HepG2 (cell line): Measurements from ENCODE around the gene EEPD1. TPM values are rescaled to one million over a fixed set of nuclear protein-coding genes. Genes with fewer than 3 reads are reported as not detected.

ENCODE experiments used
- ADNP ChIP-seq: sonication (generic); formaldehyde crosslinking; IDR thresholded peaks from 2 replicates; pipeline ENCODE4 v1.4.0; 2020; ENCODE audit warnings: missing genetic modification reagents
- AKAP8 ChIP-seq: sonication (generic); formaldehyde crosslinking; IDR thresholded peaks from 2 replicates; pipeline ENCODE4 v1.5.1; 2020; ENCODE audit warnings: mild to moderate bottlenecking, missing genetic modification reagents
- ARNTL ChIP-seq: sonication (generic); formaldehyde crosslinking; IDR thresholded peaks from 2 replicates; pipeline ENCODE4 v1.4.0; 2020; ENCODE audit warnings: mild to moderate bottlenecking, missing genetic modification reagents
- ATF3 ChIP-seq: sonication (generic); formaldehyde crosslinking; IDR thresholded peaks from 2 replicates; pipeline ENCODE4 v1.4.0; 2020; ENCODE audit warnings: missing genetic modification reagents
- DPF2 ChIP-seq: sonication (generic); formaldehyde crosslinking; IDR thresholded peaks from 2 replicates; pipeline ENCODE4 v1.4.0; 2020; ENCODE audit warnings: mild to moderate bottlenecking, low read depth, missing genetic modification reagents, borderline replicate concordance
- FOXA1 ChIP-seq, 2 experiments: fragments of 450-650 bp in 1 of 2; sonication (generic) in 1 of 2; formaldehyde crosslinking in 1 of 2; IDR thresholded peaks; 2 replicates each; pipeline versions ENCODE4 v1.4.0 to v1.6.1; 2016 to 2020; ENCODE audit warnings: missing genetic modification reagents in 1 of 2
- FOXO1 ChIP-seq: sonication (generic); formaldehyde crosslinking; IDR thresholded peaks from 2 replicates; pipeline ENCODE4 v1.4.0; 2020; ENCODE audit warnings: missing genetic modification reagents
- HMGXB4 ChIP-seq, 2 experiments: sonication (generic) in 1 of 2; formaldehyde crosslinking in 1 of 2; IDR thresholded peaks; 2 replicates each; pipeline versions ENCODE4 v1.4.0 to v1.6.1; 2018 to 2020; ENCODE audit warnings: missing genetic modification reagents in 2 of 2, borderline replicate concordance in 1 of 2, low read depth in 1 of 2, mild to moderate bottlenecking in 1 of 2, missing biosample characterization in 1 of 2
- IKZF4 ChIP-seq: sonication (generic); formaldehyde crosslinking; IDR thresholded peaks from 2 replicates; pipeline ENCODE4 v1.5.1; 2020; ENCODE audit warnings: borderline replicate concordance, mild to moderate bottlenecking, low read depth, missing genetic modification reagents; ENCODE audit errors: not compliant biosample characterization
- KDM5A ChIP-seq: fragments of 200-600 bp; sonication (generic); IDR thresholded peaks from 2 replicates; pipeline ENCODE4 v1.7.0; 2018; ENCODE audit warnings: antibody characterized with exemption, mild to moderate bottlenecking, low read length, borderline replicate concordance
- PHF8 ChIP-seq: sonication (generic); formaldehyde crosslinking; IDR thresholded peaks from 2 replicates; pipeline ENCODE4 v1.5.0; 2020; ENCODE audit warnings: missing genetic modification reagents
- SNAPC4 ChIP-seq: sonication (generic); formaldehyde crosslinking; IDR thresholded peaks from 2 replicates; pipeline ENCODE4 v1.4.0; 2020; ENCODE audit warnings: mild to moderate bottlenecking, missing genetic modification reagents
- SYNCRIP ChIP-seq: fragments of 200-400 bp; formaldehyde crosslinking; IDR thresholded peaks from 2 replicates; pipeline ENCODE4 v1.6.1; 2018; ENCODE audit warnings: mild to moderate bottlenecking, low read depth, low read length; ENCODE audit not compliant: insufficient read depth
- TSC22D2 ChIP-seq: sonication (generic); formaldehyde crosslinking; IDR thresholded peaks from 2 replicates; pipeline ENCODE4 v1.5.1; 2020; ENCODE audit warnings: missing genetic modification reagents, mild to moderate bottlenecking, borderline replicate concordance
- ZMYM3 ChIP-seq: sonication (generic); formaldehyde crosslinking; IDR thresholded peaks from 2 replicates; pipeline ENCODE4 v1.5.1; 2020; ENCODE audit warnings: mild to moderate bottlenecking, missing genetic modification reagents
- ZNF124 ChIP-seq: sonication (generic); formaldehyde crosslinking; IDR thresholded peaks from 2 replicates; pipeline ENCODE4 v1.4.0; 2020; ENCODE audit warnings: missing genetic modification reagents
- ZNF615 ChIP-seq: sonication (generic); formaldehyde crosslinking; IDR thresholded peaks from 2 replicates; pipeline ENCODE4 v1.5.0; 2020; ENCODE audit warnings: mild to moderate bottlenecking, missing genetic modification reagents, borderline replicate concordance
- ZNF790 ChIP-seq: sonication (generic); formaldehyde crosslinking; IDR thresholded peaks from 2 replicates; pipeline ENCODE4 v1.8.0; 2022; ENCODE audit warnings: missing genetic modification reagents, mild to moderate bottlenecking, borderline replicate concordance
- polyA plus RNA-seq, 8 experiments: library from polyadenylated mRNA; depleted of rRNA in 3 of 8; stranded (reverse) in 7 of 8; unstranded in 1 of 8; fragments of >200 nt; fragmentation: Illumina TruSeq in 4 of 8; extraction: Trizol in 4 of 8; gene quantifications; 2 replicates each; pipeline versions ENCODE4 v1.2.1 to v1.2.3, GENCODE V29; 2011 to 2016; ENCODE audit warnings: low read depth in 4 of 8, missing spikeins in 1 of 8, mixed read lengths in 1 of 8; ENCODE audit not compliant: insufficient read depth in 1 of 8
- total RNA-seq, 5 experiments: library from RNA; depleted of rRNA; stranded (reverse); fragments of >200 nt; fragmentation: Illumina TruSeq; extraction: Trizol; gene quantifications; 2 replicates each; pipeline ENCODE4 v1.2.3, GENCODE V29; 2016; ENCODE audit warnings: low read depth in 1 of 5
- TF ChIP-seq, protein P1 (sequence below), 2 experiments: IDR thresholded peaks; 2 replicates each; pipeline ENCODE4 v1.6.1; 2011 to 2012; ENCODE audit warnings: low read length in 2 of 2, borderline replicate concordance in 1 of 2, low read depth in 1 of 2, mild to moderate bottlenecking in 1 of 2, moderate library complexity in 1 of 2

Gene EEPD1
- total and polyA plus RNA-seq, 2 of the 13 experiments (the other 11 are each of a cell fraction or from before 2014, with no cell fraction given) = 10.1 to 16.4 TPM

DNA sequence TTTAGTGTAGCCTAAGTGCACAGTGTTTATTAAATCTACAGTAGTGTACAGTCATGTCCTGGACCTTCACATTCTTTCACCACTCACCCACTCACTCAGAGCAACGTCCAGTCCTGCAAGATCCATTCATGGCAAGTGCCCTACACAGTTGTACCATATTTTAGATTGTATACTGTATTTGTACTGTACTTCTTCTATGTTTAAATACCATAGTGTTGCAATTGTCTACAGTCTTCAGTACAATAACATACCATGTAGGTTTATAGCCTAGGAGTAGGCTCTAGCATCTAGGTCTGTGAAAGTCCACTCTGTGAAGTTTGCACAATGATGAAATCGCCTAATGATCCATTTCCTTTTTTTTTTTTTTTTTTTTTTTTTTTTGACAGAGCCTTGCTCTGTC, 12.0 kb downstream of the EEPD1 start (continued):
- peak; percentile 76; the same call in 1 of the 2 replicates for TF ChIP-seq ZNF124 (CRISPR knock-in tag)
- no peak for TF ChIP-seq ZNF790 (CRISPR knock-in tag)
- peak; percentile 58; the same call in 1 of the 2 replicates for TF ChIP-seq ATF3 (CRISPR knock-in tag)
- no peak for TF ChIP-seq AKAP8 (CRISPR knock-in tag)
- peak; percentile 54; the same call in 1 of the 2 replicates for TF ChIP-seq DPF2 (CRISPR knock-in tag)
- peak; percentile 26; the same call in 1 of the 2 replicates for TF ChIP-seq KDM5A
- TF ChIP-seq SYNCRIP = no peak
- no peak for TF ChIP-seq TSC22D2 (CRISPR knock-in tag)
- no peak for TF ChIP-seq ZNF615
- TF ChIP-seq FOXA1 (IDR thresholded peaks at IDR 0.05) = no peak
- TF ChIP-seq FOXA1 (CRISPR knock-in tag; IDR thresholded peaks at IDR 0.05) = peak; percentile 70
- no peak for TF ChIP-seq PHF8 (CRISPR knock-in tag)
- no peak for TF ChIP-seq IKZF4 (CRISPR knock-in tag)
- TF ChIP-seq SNAPC4 = no peak
- TF ChIP-seq ADNP (CRISPR knock-in tag) = no peak
- TF ChIP-seq FOXO1 (CRISPR knock-in tag) = no peak
- TF ChIP-seq, protein P1, sequence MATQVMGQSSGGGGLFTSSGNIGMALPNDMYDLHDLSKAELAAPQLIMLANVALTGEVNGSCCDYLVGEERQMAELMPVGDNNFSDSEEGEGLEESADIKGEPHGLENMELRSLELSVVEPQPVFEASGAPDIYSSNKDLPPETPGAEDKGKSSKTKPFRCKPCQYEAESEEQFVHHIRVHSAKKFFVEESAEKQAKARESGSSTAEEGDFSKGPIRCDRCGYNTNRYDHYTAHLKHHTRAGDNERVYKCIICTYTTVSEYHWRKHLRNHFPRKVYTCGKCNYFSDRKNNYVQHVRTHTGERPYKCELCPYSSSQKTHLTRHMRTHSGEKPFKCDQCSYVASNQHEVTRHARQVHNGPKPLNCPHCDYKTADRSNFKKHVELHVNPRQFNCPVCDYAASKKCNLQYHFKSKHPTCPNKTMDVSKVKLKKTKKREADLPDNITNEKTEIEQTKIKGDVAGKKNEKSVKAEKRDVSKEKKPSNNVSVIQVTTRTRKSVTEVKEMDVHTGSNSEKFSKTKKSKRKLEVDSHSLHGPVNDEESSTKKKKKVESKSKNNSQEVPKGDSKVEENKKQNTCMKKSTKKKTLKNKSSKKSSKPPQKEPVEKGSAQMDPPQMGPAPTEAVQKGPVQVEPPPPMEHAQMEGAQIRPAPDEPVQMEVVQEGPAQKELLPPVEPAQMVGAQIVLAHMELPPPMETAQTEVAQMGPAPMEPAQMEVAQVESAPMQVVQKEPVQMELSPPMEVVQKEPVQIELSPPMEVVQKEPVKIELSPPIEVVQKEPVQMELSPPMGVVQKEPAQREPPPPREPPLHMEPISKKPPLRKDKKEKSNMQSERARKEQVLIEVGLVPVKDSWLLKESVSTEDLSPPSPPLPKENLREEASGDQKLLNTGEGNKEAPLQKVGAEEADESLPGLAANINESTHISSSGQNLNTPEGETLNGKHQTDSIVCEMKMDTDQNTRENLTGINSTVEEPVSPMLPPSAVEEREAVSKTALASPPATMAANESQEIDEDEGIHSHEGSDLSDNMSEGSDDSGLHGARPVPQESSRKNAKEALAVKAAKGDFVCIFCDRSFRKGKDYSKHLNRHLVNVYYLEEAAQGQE (IDR thresholded peaks at IDR 0.05; ENCODE audit: borderline replicate concordance in 1 of 2, low read depth in 1 of 2, low read length in 2 of 2) = no peak
- no peak for TF ChIP-seq ARNTL (CRISPR knock-in tag)
- peak; percentile 43; the same call in 1 of the 2 replicates for TF ChIP-seq ZMYM3 (CRISPR knock-in tag)
- no peak for TF ChIP-seq HMGXB4 (CRISPR knock-in tag; IDR thresholded peaks at IDR 0.05; ENCODE audit: borderline replicate concordance in 1 of 2, low read depth in 1 of 2)
